HG03159 (cell line): Measurements from ENCODE around the gene LDAH.
A peak's percentile ranks its signal among the peaks of the same experiment; 100 is the strongest.

Experiments used
- ATAC-seq: cut with Tn5 transposase; IDR thresholded peaks from one replicate; pipeline ENCODE4 v1.9.1; 2021; ENCODE audit warnings: mild to moderate bottlenecking, moderate library complexity; ENCODE audit not compliant: unreplicated experiment

Gene LDAH

GRCh38 chr2:20641123-20641985, 181.5 kb downstream of the LDAH start:
- ATAC-seq, result no peak

GRCh38 chr2:20640411-20641122, 182.3 kb downstream of the LDAH start:
- ATAC-seq, result no peak

- ATAC-seq, result no peak
Measured at GRCh38 chr2:20638646-20639430, 184.1 kb downstream of the LDAH start.

- no peak for ATAC-seq
Measured at GRCh38 chr2:20638014-20638413, 184.9 kb downstream of the LDAH start.

GRCh38 chr2:20637147-20637546, 185.8 kb downstream of the LDAH start:
- ATAC-seq, result no peak

GRCh38 chr2:20635675-20636584, 187.0 kb downstream of the LDAH start:
- ATAC-seq, result peak; percentile 48

- no peak for ATAC-seq
Measured at GRCh38 chr2:20635113-20635510, 187.8 kb downstream of the LDAH start.

GRCh38 chr2:20634507-20635112, 188.3 kb downstream of the LDAH start:
- ATAC-seq, result no peak
